Karpas-422 (cell line): Measurements from ENCODE around the gene DPYSL3. TPM values are rescaled to one million over a fixed set of nuclear protein-coding genes. Genes with fewer than 3 reads are reported as not detected.

Experiments
- DNase-seq: peaks from one replicate; pipeline ENCODE4 v3.0.0-alpha.2; 2015
- H2AFZ ChIP-seq: fragments of 200-600 bp; sonication (generic); 2 replicates; pipeline ENCODE4 v1.6.1; 2014; ENCODE audit warnings: antibody characterized with exemption, low read length, mixed read lengths
- H3K27ac ChIP-seq: fragments of 200-600 bp; sonication (generic); 2 replicates; pipeline ENCODE4 v1.5.1; 2014; ENCODE audit warnings: mild to moderate bottlenecking, low read length, moderate library complexity
- H3K27me3 ChIP-seq: fragments of 200-600 bp; sonication (generic); 2 replicates; pipeline ENCODE4 v1.6.1; 2014; ENCODE audit warnings: low read length, mixed read lengths
- H3K36me3 ChIP-seq: fragments of 200-600 bp; sonication (generic); 2 replicates; pipeline ENCODE4 v1.6.1; 2014; ENCODE audit warnings: low read length, mixed read lengths; ENCODE audit not compliant: insufficient read depth
- H3K4me1 ChIP-seq: fragments of 200-600 bp; sonication (generic); 2 replicates; pipeline ENCODE4 v1.6.1; 2014; ENCODE audit warnings: mild to moderate bottlenecking, low read length, mixed read lengths
- H3K4me2 ChIP-seq: fragments of 200-600 bp; sonication (generic); 2 replicates; pipeline ENCODE4 v1.6.1; 2014; ENCODE audit warnings: low read length, low read depth, mild to moderate bottlenecking; ENCODE audit not compliant: poor library complexity, severe bottlenecking
- H3K4me3 ChIP-seq: fragments of 200-600 bp; sonication (generic); 2 replicates; pipeline ENCODE4 v1.5.1; 2014; ENCODE audit warnings: mild to moderate bottlenecking, antibody characterized with exemption, low read length, mixed read lengths
- H3K79me2 ChIP-seq: fragments of 200-600 bp; sonication (generic); 2 replicates; pipeline ENCODE4 v1.6.1; 2014; ENCODE audit warnings: mild to moderate bottlenecking, low read length, mixed read lengths
- H3K9ac ChIP-seq: fragments of 200-600 bp; sonication (generic); 2 replicates; pipeline ENCODE4 v1.6.0; 2014; ENCODE audit warnings: low read length
- H3K9me2 ChIP-seq: fragments of 200-600 bp; sonication (generic), shearing (Covaris generic); replicated peaks from 2 replicates; pipeline ENCODE4 v1.6.0; 2014; ENCODE audit warnings: mild to moderate bottlenecking, low read length, moderate library complexity; ENCODE audit not compliant: insufficient read depth
- H3K9me3 ChIP-seq: fragments of 300-700, 200-600 bp; sonication (generic); 2 replicates; pipeline ENCODE4 v1.6.1; 2014; ENCODE audit warnings: low read length, mixed read lengths
- H4K20me1 ChIP-seq: fragments of 200-600 bp; sonication (generic); 2 replicates; pipeline ENCODE4 v1.6.1; 2014; ENCODE audit warnings: mild to moderate bottlenecking, antibody characterized with exemption, low read length, low read depth; ENCODE audit not compliant: insufficient read depth
- total RNA-seq: library from RNA; depleted of rRNA; stranded (reverse); fragments of >200 nt; shearing (Covaris generic); gene quantifications from 2 replicates; pipeline ENCODE4 v1.2.3, GENCODE V29; 2014; ENCODE audit warnings: low replicate concordance

The DPYSL3 gene
- total RNA-seq, 1 experiment from 2014 or later = not detected

DNA sequence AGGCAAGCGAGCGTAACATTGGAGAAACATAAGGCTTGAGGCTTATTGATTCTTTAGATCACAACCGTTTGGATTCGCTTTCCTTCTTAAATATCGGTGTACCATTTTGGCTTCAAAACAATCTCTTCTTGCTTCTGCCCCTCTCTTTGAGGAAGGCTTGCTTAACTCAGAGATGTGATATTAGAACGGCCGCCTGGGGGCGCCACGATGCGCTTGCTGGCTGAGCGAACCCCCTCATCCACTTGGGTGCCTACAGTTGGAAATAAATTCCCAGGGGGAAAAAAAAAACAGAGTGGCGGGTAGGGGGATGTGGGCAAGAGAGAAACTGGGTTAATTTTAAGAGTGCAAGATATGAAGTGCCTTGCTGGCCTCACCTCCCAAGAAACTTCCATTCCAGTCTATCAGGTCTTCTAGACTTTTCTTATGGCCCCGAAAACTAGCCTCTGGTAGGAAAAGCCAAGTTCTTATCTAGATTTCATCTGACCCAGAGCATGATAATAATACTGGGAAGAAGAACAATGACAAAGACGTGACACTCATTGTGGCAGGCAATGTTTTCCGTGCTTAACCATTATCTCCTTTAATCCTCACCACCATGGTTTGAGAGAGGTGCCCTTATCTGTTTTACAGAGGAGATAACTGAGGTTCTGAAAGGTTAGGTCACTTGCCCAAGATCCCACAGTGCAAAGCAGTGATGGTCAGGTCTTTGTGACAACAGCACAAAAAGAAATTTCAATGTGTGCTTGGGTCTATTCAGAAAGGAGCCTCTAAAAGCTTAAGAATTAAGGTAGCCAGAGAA is 115.8 kb downstream of the DPYSL3 start:
- Histone ChIP-seq H3K4me1 (no peaks in the 10 kb centered on the region), H4K20me1 (no peaks in the 10 kb centered on the region), H2AFZ (no peak overlapping the region), H3K9ac (no peak overlapping the region), H3K27me3 (no peaks in the 10 kb centered on the region), H3K9me3 (no peaks in the 10 kb centered on the region), H3K4me3 (no peak overlapping the region), H3K79me2 (no peaks in the 10 kb centered on the region), H3K4me2 (no peak overlapping the region), H3K9me2 (no peaks in the 10 kb centered on the region), H3K36me3 (no peaks in the 10 kb centered on the region), H3K27ac (no peak overlapping the region)
- DNase-seq = peak; percentile 64

DNA sequence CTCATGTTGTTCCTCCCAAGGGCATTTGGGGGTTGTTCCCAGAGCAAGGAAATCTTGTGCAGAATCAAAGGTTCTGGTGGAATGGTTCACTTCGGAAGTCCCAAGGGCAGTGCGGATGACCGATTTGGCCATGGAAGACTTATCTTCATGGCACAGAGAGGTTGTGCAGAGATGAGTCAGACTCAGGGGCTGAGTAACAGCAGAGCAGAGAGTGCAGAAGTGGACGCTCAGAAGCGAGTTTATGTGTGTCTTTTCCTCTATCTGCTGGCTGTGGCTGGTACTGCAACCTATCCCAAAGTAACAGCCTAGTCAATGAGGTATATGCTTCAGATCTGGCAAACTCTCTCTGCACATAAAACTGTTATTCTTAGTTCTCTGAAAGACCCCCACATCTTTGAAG is 118.1 kb downstream of the DPYSL3 start:
- H3K27me3 ChIP-seq = no peaks in the 10 kb centered on the region
- H3K4me3 ChIP-seq = no peak overlapping the region
- H3K27ac ChIP-seq = no peak overlapping the region
- H2AFZ ChIP-seq = no peak overlapping the region
- H3K36me3 ChIP-seq = no peaks in the 10 kb centered on the region
- no peaks in the 10 kb centered on the region for H4K20me1 ChIP-seq
- H3K4me2 ChIP-seq = no peak overlapping the region
- H3K9me3 ChIP-seq = no peaks in the 10 kb centered on the region
- H3K4me1 ChIP-seq = no peaks in the 10 kb centered on the region
- H3K79me2 ChIP-seq = no peaks in the 10 kb centered on the region
- DNase-seq = peak; percentile 73
- H3K9ac ChIP-seq = no peak overlapping the region
- no peaks in the 10 kb centered on the region for H3K9me2 ChIP-seq

DNA sequence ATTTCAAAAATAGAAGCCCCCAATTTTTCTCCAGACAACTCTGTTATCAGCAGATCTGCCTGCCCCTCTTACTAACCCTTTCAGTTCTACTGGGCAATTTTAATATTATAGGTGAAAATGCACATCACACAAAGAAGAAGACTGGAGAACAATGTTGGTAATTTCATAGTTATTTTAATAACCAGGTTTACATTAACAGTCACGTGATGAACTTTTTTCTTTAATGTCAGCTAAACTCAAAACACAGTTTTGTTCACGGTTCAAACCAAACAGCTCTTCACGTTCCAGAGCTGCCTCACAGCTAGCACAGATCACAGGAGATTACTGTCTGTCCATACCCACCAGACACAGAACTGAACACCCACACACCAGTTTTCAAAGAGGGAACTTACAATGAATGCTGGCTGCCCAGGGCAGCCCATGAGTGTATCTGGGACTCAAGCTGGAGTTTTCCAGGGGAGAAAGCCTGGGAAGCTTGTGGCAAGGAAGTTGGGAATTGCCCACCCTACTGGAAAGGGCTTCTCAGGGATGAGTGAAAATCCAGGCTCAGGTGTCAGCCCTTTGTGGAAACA is 119.1 kb downstream of the DPYSL3 start:
- H3K36me3 ChIP-seq = no peaks in the 10 kb centered on the region
- H3K4me2 ChIP-seq = no peak overlapping the region
- H3K9me3 ChIP-seq = no peaks in the 10 kb centered on the region
- H3K4me1 ChIP-seq = no peaks in the 10 kb centered on the region
- no peaks in the 10 kb centered on the region for H3K27me3 ChIP-seq
- no peak overlapping the region for H3K4me3 ChIP-seq
- no peaks in the 10 kb centered on the region for H3K9me2 ChIP-seq
- H2AFZ ChIP-seq = no peak overlapping the region
- no peaks in the 10 kb centered on the region for H3K79me2 ChIP-seq
- H4K20me1 ChIP-seq = no peaks in the 10 kb centered on the region
- H3K27ac ChIP-seq = no peak overlapping the region
- DNase-seq = no peak
- no peak overlapping the region for H3K9ac ChIP-seq

DNA sequence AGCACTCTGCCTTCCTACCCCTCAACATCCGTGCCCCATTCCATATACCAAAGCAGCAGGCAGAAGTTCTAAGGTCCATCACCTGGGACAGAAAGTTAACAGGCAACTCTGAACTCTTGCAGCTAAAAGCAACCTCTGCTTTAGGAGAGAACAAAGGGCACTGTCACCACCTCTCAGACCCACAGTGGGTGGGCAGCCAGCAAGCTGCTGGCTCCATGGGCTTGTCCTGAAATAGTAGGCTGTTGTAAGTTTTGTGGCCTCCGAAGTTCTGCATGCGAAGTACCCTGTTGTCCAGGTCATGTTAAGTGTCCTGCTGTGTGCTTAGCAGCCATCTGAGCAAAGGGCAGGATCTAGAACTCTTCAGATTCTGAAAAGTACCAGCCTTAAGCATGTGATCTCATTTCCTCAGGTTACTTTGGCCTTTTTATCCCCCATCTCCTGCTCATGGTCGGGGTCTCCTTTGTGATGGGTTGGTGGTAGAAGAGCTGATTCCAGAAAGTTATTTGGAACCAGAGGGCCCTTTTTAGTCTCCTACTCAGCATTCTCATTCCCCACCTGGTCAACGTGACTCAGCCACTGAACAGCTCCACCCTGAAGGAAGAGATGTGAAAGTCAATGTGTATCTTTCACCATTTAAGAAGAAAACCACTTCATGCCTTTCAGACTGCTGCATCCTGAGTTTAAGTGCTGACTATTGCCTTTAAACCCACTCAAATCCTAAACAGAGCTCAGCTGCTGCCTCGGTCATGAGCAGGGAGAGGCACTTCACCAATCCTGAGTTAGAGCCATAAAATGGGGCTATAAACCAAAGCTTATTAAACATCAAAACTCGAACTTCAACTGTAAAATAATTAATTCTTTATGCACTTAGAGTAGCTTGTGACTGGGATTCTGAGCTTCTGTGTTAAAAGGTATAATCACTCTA is 121.4 kb downstream of the DPYSL3 start:
- no peak overlapping the region for H2AFZ ChIP-seq
- no peaks in the 10 kb centered on the region for H4K20me1 ChIP-seq
- no peak for DNase-seq
- no peaks in the 10 kb centered on the region for H3K9me3 ChIP-seq
- no peaks in the 10 kb centered on the region for H3K4me1 ChIP-seq
- no peaks in the 10 kb centered on the region for H3K27me3 ChIP-seq
- H3K9me2 ChIP-seq = no peaks in the 10 kb centered on the region
- no peaks in the 10 kb centered on the region for H3K36me3 ChIP-seq
- H3K4me2 ChIP-seq = no peak overlapping the region
- no peak overlapping the region for H3K9ac ChIP-seq
- no peak overlapping the region for H3K4me3 ChIP-seq
- H3K27ac ChIP-seq = no peak overlapping the region
- no peaks in the 10 kb centered on the region for H3K79me2 ChIP-seq

DNA sequence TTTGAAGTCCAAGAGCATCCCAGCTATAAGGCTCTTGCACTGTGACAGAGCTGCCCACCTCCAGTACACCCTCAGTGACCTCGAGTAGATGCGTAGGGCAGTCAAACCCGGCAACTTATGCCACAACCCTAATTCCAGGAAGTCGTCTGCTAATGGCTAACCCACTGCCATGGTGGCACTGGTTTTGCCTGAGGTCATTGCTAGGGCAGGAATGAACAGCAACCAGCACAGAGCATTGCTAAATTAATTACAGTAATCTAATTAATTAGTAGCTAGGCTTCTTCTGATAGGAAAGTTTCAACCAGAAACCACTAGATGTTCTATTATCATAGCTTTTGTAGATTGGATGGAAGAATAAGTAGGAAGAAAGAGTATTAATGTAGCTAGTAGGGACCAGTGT is 122.8 kb downstream of the DPYSL3 start:
- Histone ChIP-seq H3K27me3 (no peaks in the 10 kb centered on the region), H2AFZ (no peak overlapping the region), H3K9ac (no peak overlapping the region), H3K9me3 (no peaks in the 10 kb centered on the region), H4K20me1 (no peaks in the 10 kb centered on the region), H3K4me3 (no peak overlapping the region), H3K9me2 (no peaks in the 10 kb centered on the region), H3K79me2 (no peaks in the 10 kb centered on the region), H3K36me3 (no peaks in the 10 kb centered on the region), H3K27ac (no peak overlapping the region), H3K4me1 (no peaks in the 10 kb centered on the region), H3K4me2 (no peak overlapping the region)
- DNase-seq = no peak

DNA sequence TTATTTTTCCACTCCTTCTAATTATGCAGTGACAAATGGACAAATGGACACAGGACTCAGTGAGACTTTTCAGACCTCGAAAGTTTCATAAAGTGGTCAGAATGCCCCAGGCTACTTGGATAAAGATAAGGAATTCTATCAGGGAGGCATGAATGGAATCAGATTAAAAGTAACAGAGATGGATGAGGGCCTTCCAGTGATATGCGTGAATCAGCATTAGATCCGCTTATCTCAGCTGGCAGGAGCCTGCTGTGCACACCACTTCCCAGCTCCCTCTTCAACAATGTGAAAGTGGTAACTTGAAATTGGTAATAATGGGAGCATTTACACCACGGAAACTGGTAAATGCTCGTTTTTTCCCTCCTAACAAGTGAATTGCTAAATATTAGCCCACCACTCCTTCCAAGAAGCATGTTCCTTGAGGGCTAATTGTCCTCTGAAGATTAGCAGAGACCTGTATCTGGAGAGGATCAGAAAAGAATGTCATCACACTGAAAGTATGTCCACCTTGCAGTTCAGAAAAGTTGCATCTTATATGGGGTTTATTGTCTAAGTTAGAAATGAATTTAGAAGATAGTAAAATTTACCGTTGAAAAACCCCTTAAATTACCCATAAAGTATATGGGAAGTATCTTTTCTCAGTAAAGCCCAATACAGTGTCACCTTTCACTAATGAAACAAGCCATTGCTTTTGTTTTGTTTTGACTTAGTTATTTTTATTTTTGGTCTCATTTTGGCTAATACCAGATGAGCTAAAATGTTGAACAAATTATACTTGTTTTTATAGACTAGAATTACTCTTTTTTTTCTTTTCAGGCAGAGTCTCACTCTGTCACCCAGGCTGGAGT is 125.3 kb downstream of the DPYSL3 start:
- Histone ChIP-seq H4K20me1 (no peaks in the 10 kb centered on the region), H3K4me2 (no peak overlapping the region), H3K9me3 (no peaks in the 10 kb centered on the region), H3K79me2 (no peaks in the 10 kb centered on the region), H3K9me2 (no peaks in the 10 kb centered on the region), H3K36me3 (no peaks in the 10 kb centered on the region), H3K27ac (no peak overlapping the region), H3K27me3 (no peaks in the 10 kb centered on the region), H3K9ac (no peak overlapping the region), H3K4me1 (no peaks in the 10 kb centered on the region), H3K4me3 (no peak overlapping the region), H2AFZ (no peak overlapping the region)
- peak; percentile 30 for DNase-seq

DNA sequence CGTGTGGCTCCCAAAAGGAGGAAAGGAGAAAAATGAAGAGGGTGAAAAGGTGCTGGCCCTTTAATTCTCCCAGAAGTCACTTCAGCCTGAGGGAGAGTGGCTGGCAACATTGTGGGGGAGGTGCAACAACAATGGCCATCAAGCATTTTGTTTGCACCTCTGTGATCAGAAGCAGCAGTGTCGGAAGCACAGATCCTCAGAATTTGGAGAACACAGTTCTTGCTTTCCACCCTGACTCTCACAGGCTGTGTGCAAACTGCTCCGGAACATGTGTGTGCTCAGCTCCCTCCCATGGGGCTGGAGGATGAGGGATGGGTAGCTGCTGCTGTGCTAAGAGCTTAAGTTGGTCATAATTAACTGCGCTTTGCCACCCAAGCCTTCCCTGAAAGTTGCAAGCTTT is 127.1 kb downstream of the DPYSL3 start:
- Histone ChIP-seq H2AFZ (no peak overlapping the region), H3K9ac (no peak overlapping the region)

More for the DNA sequence above, 127.1 kb downstream of the DPYSL3 start:
- Histone ChIP-seq H3K27me3 (no peaks in the 10 kb centered on the region), H3K79me2 (no peaks in the 10 kb centered on the region), H3K27ac (no peak overlapping the region), H4K20me1 (no peaks in the 10 kb centered on the region), H3K9me3 (no peaks in the 10 kb centered on the region), H3K4me3 (no peak overlapping the region), H3K9me2 (no peaks in the 10 kb centered on the region), H3K4me1 (no peaks in the 10 kb centered on the region), H3K36me3 (no peaks in the 10 kb centered on the region), H3K4me2 (no peak overlapping the region)
- DNase-seq = no peak
